ENCODE results near the gene MDFIC. TPM values are rescaled to one million over a fixed set of nuclear protein-coding genes. Genes with fewer than 3 reads are reported as not detected.

The MDFIC gene
- total RNA-seq, 1 donor from 2014 or later, result 7.1 TPM

DNA sequence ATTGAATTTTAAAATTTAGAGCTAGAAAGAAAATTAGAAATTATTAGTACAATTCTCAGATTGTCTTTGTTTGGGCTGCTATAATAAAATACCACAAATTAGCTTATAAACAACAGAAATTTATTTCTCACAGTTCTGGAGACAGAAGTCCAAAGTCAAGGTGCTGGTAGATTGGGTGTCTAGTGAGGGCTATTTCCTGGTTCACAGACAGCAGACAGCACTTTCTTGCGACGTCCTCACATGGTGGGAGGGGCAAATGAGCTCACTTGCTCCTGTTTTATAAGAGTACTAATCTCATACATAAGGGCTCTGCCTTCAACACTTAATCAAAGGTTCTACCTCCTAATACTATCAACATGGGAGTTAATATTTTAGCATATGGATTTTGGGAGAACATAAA is 134.1 kb downstream of the MDFIC start:
- no peak for TF ChIP-seq EZH2phosphoT487 (IDR thresholded peaks at IDR 0.05)
- Histone ChIP-seq H3K4me1 (no peaks in the 10 kb centered on the region), H3K36me3 (no peaks in the 10 kb centered on the region), H3K9ac (no peak overlapping the region), H3K79me2 (ENCODE audit: low read depth) (no peaks in the 10 kb centered on the region), H3K4me2 (no peak overlapping the region), H3K27me3 (no peaks in the 10 kb centered on the region), H3K9me3 (ENCODE audit: low read depth) (no peaks in the 10 kb centered on the region), H4K20me1 (ENCODE audit: low read depth) (no peaks in the 10 kb centered on the region), H3F3A (ENCODE audit: low read depth) (no peaks in the 10 kb centered on the region), H2AFZ (replicated peaks) (no peak overlapping the region), H3K4me3 (no peak overlapping the region), H3K27ac (no peak overlapping the region)
- DNase-seq (ENCODE audit: low spot score), result no peak
- H3K27ac Mint-ChIP-seq, result no peak overlapping the region
- H3K9me3 Mint-ChIP-seq, result peaks cover 2% of the 10 kb centered on the region
- no peaks in the 10 kb centered on the region for H3K27me3 Mint-ChIP-seq (ENCODE audit: insufficient read depth, low read depth)
- H3K4me3 Mint-ChIP-seq, result no peak overlapping the region
- no peaks in the 10 kb centered on the region for H3K4me1 Mint-ChIP-seq
- H3K36me3 Mint-ChIP-seq, result no peaks in the 10 kb centered on the region

DNA sequence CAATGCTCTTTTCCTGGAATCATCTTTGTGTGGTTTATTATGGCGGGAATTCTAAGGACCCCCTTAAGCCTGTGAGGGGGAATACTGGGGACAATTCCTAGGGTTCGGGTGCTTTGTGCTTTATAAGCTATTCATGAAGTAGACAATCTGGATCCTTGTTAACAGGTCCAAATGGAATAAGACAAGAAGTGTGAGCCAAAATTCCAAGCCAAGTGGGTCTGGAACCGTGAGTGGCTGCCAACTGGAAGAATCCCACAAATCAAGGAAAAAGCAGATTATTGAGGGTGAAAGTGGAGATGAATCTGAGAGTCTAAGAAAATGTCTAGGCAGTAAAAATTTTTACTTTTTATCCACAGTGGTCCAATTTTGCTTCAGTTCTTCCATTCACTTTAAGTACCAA is 136.8 kb downstream of the MDFIC start:
- Histone ChIP-seq H3K9ac (no peak overlapping the region), H3K79me2 (ENCODE audit: low read depth) (no peaks in the 10 kb centered on the region)
- no peaks in the 10 kb centered on the region for H3K36me3 Mint-ChIP-seq

DNA sequence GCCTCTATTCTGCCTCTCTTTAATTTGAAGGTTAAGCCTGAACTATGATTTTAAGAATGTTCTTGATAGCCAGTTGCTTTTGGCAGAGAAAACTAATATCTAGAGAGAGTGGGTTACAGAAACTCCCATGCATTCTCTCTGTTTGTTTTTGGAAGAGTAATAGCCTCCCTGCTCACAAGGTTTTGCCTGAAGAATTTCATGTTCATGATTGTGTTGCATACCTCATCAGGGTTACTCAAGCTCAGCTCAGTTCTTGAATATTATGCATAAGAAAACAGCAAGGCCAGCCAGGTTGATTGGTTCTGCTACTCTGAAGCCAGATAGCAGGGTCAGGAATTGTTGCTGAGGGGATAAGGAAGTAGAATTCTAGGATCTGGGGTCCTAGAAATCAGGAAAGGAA is 137.4 kb downstream of the MDFIC start:
- no peak overlapping the region for H3K4me3 Mint-ChIP-seq
- no peaks in the 10 kb centered on the region for H3K36me3 ChIP-seq
- H3K9me3 Mint-ChIP-seq, result no peaks in the 10 kb centered on the region
- H2AFZ ChIP-seq (replicated peaks), result no peak overlapping the region
- no peak overlapping the region for H3K27ac Mint-ChIP-seq
- DNase-seq (ENCODE audit: low spot score), result no peak
- H3K27ac ChIP-seq, result no peak overlapping the region
- H3K27me3 ChIP-seq, result no peaks in the 10 kb centered on the region
- no peaks in the 10 kb centered on the region for H3K27me3 Mint-ChIP-seq (ENCODE audit: insufficient read depth, low read depth)
- H3K4me2 ChIP-seq, result no peak overlapping the region
- TF ChIP-seq, protein P1, sequence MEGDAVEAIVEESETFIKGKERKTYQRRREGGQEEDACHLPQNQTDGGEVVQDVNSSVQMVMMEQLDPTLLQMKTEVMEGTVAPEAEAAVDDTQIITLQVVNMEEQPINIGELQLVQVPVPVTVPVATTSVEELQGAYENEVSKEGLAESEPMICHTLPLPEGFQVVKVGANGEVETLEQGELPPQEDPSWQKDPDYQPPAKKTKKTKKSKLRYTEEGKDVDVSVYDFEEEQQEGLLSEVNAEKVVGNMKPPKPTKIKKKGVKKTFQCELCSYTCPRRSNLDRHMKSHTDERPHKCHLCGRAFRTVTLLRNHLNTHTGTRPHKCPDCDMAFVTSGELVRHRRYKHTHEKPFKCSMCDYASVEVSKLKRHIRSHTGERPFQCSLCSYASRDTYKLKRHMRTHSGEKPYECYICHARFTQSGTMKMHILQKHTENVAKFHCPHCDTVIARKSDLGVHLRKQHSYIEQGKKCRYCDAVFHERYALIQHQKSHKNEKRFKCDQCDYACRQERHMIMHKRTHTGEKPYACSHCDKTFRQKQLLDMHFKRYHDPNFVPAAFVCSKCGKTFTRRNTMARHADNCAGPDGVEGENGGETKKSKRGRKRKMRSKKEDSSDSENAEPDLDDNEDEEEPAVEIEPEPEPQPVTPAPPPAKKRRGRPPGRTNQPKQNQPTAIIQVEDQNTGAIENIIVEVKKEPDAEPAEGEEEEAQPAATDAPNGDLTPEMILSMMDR (IDR thresholded peaks at IDR 0.05), result no peak
- no peak for TF ChIP-seq EZH2phosphoT487 (IDR thresholded peaks at IDR 0.05)
- no peak for TF ChIP-seq EZH2 (IDR thresholded peaks at IDR 0.05)
- no peaks in the 10 kb centered on the region for H3F3A ChIP-seq (ENCODE audit: low read depth)
- no peak overlapping the region for H3K4me3 ChIP-seq
- no peaks in the 10 kb centered on the region for H3K4me1 Mint-ChIP-seq
- no peaks in the 10 kb centered on the region for H4K20me1 ChIP-seq (ENCODE audit: low read depth)
- no peaks in the 10 kb centered on the region for H3K4me1 ChIP-seq
- H3K36me3 Mint-ChIP-seq, result no peaks in the 10 kb centered on the region
- no peak overlapping the region for H3K9ac ChIP-seq
- H3K79me2 ChIP-seq (ENCODE audit: low read depth), result no peaks in the 10 kb centered on the region
- H3K9me3 ChIP-seq (ENCODE audit: low read depth), result no peaks in the 10 kb centered on the region

More for the DNA sequence above, 136.8 kb downstream of the MDFIC start:
- H3K9me3 Mint-ChIP-seq, result no peaks in the 10 kb centered on the region
- no peaks in the 10 kb centered on the region for H4K20me1 ChIP-seq (ENCODE audit: low read depth)
- TF ChIP-seq, protein P1 (IDR thresholded peaks at IDR 0.05), result no peak
- TF ChIP-seq EZH2 (IDR thresholded peaks at IDR 0.05) (no peak), EZH2phosphoT487 (IDR thresholded peaks at IDR 0.05) (no peak)
- no peak overlapping the region for H3K27ac ChIP-seq
- H3K9me3 ChIP-seq (ENCODE audit: low read depth), result no peaks in the 10 kb centered on the region
- H3K4me1 Mint-ChIP-seq, result no peaks in the 10 kb centered on the region
- no peaks in the 10 kb centered on the region for H3K27me3 ChIP-seq
- H3K4me3 ChIP-seq, result no peak overlapping the region
- no peak overlapping the region for H2AFZ ChIP-seq (replicated peaks)
- no peaks in the 10 kb centered on the region for H3K27me3 Mint-ChIP-seq (ENCODE audit: insufficient read depth, low read depth)
- H3K4me3 Mint-ChIP-seq, result no peak overlapping the region
- H3K4me2 ChIP-seq, result no peak overlapping the region
- DNase-seq (ENCODE audit: low spot score), result no peak
- no peaks in the 10 kb centered on the region for H3F3A ChIP-seq (ENCODE audit: low read depth)
- H3K36me3 ChIP-seq, result no peaks in the 10 kb centered on the region
- no peaks in the 10 kb centered on the region for H3K4me1 ChIP-seq
- no peak overlapping the region for H3K27ac Mint-ChIP-seq

DNA sequence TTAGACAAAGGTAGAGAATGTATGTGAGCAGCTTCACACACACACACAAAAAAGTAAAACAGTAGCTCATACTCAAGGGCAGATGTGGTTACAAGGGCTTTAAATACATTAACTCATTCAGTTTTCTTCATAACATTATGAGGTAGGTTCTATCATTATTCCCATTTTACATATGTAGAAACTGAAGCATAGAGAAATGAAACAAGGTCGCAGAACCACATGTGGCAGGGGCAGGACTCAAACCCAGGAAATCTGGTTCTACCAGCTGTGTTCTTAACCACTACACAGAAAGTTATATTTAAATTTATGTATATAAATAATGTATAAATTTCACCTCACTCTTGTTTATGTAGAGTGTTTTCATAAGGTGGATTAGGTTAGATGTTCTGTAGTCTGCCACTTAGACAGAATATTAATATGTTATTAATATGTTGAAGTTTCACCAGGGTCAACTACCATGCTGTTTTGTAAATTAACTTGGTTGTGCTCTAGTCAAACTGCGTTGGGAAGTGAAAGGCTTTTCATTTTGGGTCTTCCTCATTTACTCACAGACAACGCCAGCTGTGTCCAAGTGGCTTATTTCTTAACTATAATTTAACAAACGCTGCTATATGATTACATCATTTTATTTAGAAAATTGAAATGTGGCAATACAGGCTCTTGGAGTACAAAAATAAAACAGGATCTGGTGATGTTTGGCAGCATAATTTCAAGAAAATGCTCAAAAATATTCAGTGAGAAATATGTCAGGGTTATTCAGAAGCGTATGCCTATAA is 138.4 kb downstream of the MDFIC start:
- no peak overlapping the region for H3K27ac Mint-ChIP-seq
- H3K79me2 ChIP-seq (ENCODE audit: low read depth), result no peaks in the 10 kb centered on the region
- no peaks in the 10 kb centered on the region for H4K20me1 ChIP-seq (ENCODE audit: low read depth)
- DNase-seq (ENCODE audit: low spot score), result no peak
- no peaks in the 10 kb centered on the region for H3K27me3 ChIP-seq
- H3K36me3 Mint-ChIP-seq, result no peaks in the 10 kb centered on the region
- H3K9ac ChIP-seq, result no peak overlapping the region
- no peaks in the 10 kb centered on the region for H3K27me3 Mint-ChIP-seq (ENCODE audit: insufficient read depth, low read depth)
- no peaks in the 10 kb centered on the region for H3K9me3 ChIP-seq (ENCODE audit: low read depth)
- H3K4me3 ChIP-seq, result no peak overlapping the region
- H3K4me2 ChIP-seq, result no peak overlapping the region
- no peak overlapping the region for H2AFZ ChIP-seq (replicated peaks)
- peaks cover 7% of the 10 kb centered on the region for H3K4me1 Mint-ChIP-seq
- no peaks in the 10 kb centered on the region for H3K9me3 Mint-ChIP-seq
- H3K4me1 ChIP-seq, result no peaks in the 10 kb centered on the region
- H3F3A ChIP-seq (ENCODE audit: low read depth), result no peaks in the 10 kb centered on the region
- TF ChIP-seq, protein P1 (IDR thresholded peaks at IDR 0.05), result no peak
- H3K36me3 ChIP-seq, result no peaks in the 10 kb centered on the region
- H3K4me3 Mint-ChIP-seq, result no peak overlapping the region
- H3K27ac ChIP-seq, result no peak overlapping the region
